ENCODE measurements around the gene ZNF200. TPM values are rescaled to one million over a fixed set of nuclear protein-coding genes. Genes with fewer than 3 reads are reported as not detected.

The ZNF200 gene
- total RNA-seq, 2 experiments from 2014 or later = 16.5 to 19.5 TPM

- Mint-ChIP-seq H3K27me3 (peaks cover 3% of the 10 kb centered on the region), H3K4me3 (no peak overlapping the region), H3K4me1 (peaks cover 2% of the 10 kb centered on the region), H3K36me3 (no peaks in the 10 kb centered on the region), H3K27ac (no peak overlapping the region), H3K9me3 (peaks cover under 1% of the 10 kb centered on the region)
- no peak for ATAC-seq (ENCODE audit: low read depth)
- no peak for DNase-seq
- POLR2A ChIA-PET = no interaction called here
These were observed 11.0 kb upstream of the ZNF200 start for GRCh38 chr16:3246002-3246401.

GRCh38 chr16:3243882-3244281 lies 8.9 kb upstream of the ZNF200 start:
- DNase-seq = no peak
- H3K9me3 Mint-ChIP-seq = no peaks in the 10 kb centered on the region
- no peaks in the 10 kb centered on the region for H3K36me3 Mint-ChIP-seq
- H3K27ac Mint-ChIP-seq = no peak overlapping the region
- ATAC-seq (ENCODE audit: low read depth) = no peak
- no peak overlapping the region for H3K4me3 Mint-ChIP-seq
- POLR2A ChIA-PET = no interaction called here
- peaks cover 3% of the 10 kb centered on the region for H3K27me3 Mint-ChIP-seq
- H3K4me1 Mint-ChIP-seq = peaks cover 2% of the 10 kb centered on the region

DNA sequence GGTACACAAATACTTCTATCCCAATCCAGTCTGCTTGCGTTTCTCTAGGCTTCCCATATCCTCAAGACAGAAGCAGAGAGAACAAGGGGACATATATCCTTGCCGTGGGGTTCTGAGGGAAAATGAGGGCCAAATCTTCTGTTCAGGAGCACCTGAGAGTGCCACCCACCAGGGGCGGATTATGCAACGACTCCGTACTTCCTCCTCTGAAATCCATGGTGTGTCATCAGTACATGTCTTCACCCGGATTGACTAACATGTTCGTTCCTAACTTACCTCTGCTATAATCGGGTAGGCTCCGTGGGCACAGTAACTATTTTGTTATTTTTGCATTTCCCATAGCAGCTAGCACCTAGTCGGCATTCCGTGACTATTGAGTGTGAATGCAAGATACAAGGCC lies 7.8 kb upstream of the ZNF200 start:
- POLR2A ChIA-PET = no interaction called here
- no peak for ATAC-seq (ENCODE audit: low read depth)
- H3K4me3 Mint-ChIP-seq = no peak overlapping the region
- H3K4me1 Mint-ChIP-seq = peaks cover 2% of the 10 kb centered on the region
- H3K9me3 Mint-ChIP-seq = no peaks in the 10 kb centered on the region
- H3K27ac Mint-ChIP-seq = no peak overlapping the region
- H3K36me3 Mint-ChIP-seq = no peaks in the 10 kb centered on the region
- H3K27me3 Mint-ChIP-seq = peaks cover 4% of the 10 kb centered on the region
- DNase-seq = no peak

DNA sequence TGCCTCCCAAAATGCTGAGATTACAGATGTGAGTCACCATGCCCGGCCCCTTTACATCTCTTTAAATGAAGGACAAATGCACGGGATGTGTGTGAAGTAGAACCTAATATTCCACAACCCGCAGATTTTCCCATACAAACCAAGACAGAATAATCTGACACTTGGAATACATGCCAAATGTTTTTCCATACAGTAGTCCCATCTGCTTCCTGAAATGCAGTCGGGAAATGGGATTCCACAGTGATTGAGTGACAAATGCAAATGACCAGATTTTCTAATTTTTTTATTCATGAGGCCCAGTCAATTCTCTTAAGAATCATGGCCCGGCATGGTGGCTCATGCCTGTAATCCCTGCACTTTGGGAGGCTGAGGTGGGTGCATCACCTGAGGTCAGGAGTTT lies 6.8 kb upstream of the ZNF200 start:
- DNase-seq = no peak
- no peak for ATAC-seq (ENCODE audit: low read depth)
- Mint-ChIP-seq H3K27ac (no peak overlapping the region), H3K4me3 (no peak overlapping the region), H3K9me3 (peaks cover 2% of the 10 kb centered on the region), H3K27me3 (peaks cover 10% of the 10 kb centered on the region), H3K4me1 (no peaks in the 10 kb centered on the region), H3K36me3 (no peaks in the 10 kb centered on the region)
- POLR2A ChIA-PET = no interaction called here

DNA sequence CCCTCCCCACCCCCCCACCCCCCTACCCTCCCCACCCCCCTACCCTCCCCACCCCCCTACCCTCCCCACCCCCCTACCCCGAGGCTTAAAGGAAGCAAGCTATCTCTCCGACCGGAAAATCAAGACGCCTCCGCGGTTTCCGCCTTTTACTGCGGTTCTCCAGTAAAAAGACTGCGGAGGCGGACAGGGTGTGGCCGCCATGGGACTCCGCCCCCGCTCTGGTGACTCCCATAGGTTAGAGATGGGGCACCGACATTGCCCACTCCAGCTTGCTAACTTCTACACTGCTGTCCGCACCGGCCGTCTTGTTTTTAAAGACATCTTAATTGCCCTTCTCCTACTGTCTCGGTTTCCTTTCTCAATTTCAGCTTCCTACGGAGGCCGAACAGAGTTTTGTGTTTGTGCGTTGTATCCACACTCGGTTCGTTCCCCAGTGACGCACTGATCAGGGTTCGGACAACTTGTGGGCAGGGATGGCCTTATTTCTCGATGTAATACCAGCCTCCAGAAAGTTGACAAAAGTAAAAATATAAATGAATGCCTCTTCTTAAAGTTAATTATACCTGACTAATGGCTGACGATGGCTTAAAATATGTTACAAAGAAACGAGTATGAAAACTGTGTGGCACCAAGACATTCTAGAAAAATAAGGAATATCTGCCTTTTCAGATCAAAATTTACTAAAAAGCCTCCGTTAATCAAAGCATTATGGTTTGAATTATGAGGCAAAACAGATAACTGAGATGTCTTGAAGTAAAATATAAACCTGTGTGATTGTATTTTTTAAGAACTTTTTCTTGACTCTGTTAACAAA lies 1.1 kb upstream of the ZNF200 start:
- peak overlapping the region; percentile 81 for H3K27ac Mint-ChIP-seq
- no peak for DNase-seq

GRCh38 chr16:3234543-3234856 lies 458 bp downstream of the ZNF200 start:
- Mint-ChIP-seq H3K4me3 (peak overlapping the region; percentile 94), H3K27me3 (peaks cover 9% of the 10 kb centered on the region), H3K27ac (peak overlapping the region; percentile 98), H3K4me1 (peaks cover 18% of the 10 kb centered on the region), H3K36me3 (peaks cover 42% of the 10 kb centered on the region), H3K9me3 (peaks cover 16% of the 10 kb centered on the region)
- POLR2A ChIA-PET = interaction anchor here (0.7 to 3.2 kb wide), 13 partner anchors 12 to 300 kb away, joined by 3 to 17 read pairs (median 3); partner anchors contain the start of genes NAA60, ZNF174 and ZSCAN32
- no peak for DNase-seq
- ATAC-seq (ENCODE audit: low read depth) = no peak

More for the DNA sequence above, 1.1 kb upstream of the ZNF200 start:
- Mint-ChIP-seq H3K27me3 (peaks cover 9% of the 10 kb centered on the region), H3K4me1 (peaks cover 18% of the 10 kb centered on the region), H3K4me3 (peak overlapping the region; percentile 70), H3K36me3 (peaks cover 28% of the 10 kb centered on the region), H3K9me3 (peaks cover 6% of the 10 kb centered on the region)
- POLR2A ChIA-PET = interaction anchor here (1.0 to 2.3 kb wide), 4 partner anchors 17 to 77 kb away, joined by 3 to 13 read pairs (median 5); no protein-coding TSS in a partner anchor
- ATAC-seq (ENCODE audit: low read depth) = no peak

- POLR2A ChIA-PET = no interaction called here
These were observed 10.9 kb downstream of the ZNF200 start for GRCh38 chr16:3223913-3224515.

DNA sequence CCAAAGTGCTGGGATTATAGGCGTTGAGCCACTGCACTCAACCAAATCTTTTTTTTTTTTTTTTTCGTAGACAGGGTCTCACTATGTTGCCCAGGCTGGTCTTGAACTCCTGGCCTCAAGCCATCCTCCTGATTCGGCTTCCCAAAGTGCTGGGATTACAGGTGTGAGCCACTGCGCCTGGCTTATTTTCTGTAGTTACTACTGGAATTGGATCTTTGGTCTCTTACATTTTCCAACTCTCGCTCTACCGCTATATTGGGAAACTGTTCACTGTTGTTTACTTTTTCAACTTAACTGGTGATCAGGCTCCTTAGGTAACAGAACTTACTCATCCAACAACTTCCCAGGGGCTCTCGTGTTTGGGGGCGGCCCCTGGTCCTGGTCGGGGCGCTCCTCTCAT lies 14.1 kb downstream of the ZNF200 start:
- POLR2A ChIA-PET = no interaction called here
- H3K36me3 Mint-ChIP-seq = peaks cover 63% of the 10 kb centered on the region

More at GRCh38 chr16:3223913-3224515, 10.9 kb downstream of the ZNF200 start:
- Mint-ChIP-seq H3K4me1 (no peaks in the 10 kb centered on the region), H3K9me3 (peaks cover 40% of the 10 kb centered on the region), H3K27me3 (no peaks in the 10 kb centered on the region), H3K27ac (no peak overlapping the region), H3K36me3 (peaks cover 76% of the 10 kb centered on the region), H3K4me3 (no peak overlapping the region)
- no peak for ATAC-seq (ENCODE audit: low read depth)
- no peak for DNase-seq

GRCh38 chr16:3216263-3216640 lies 18.7 kb downstream of the ZNF200 start:
- Mint-ChIP-seq H3K9me3 (peaks cover 24% of the 10 kb centered on the region), H3K27ac (peak overlapping the region; percentile 97), H3K36me3 (peaks cover 41% of the 10 kb centered on the region), H3K27me3 (no peaks in the 10 kb centered on the region), H3K4me3 (peak overlapping the region; percentile 67), H3K4me1 (peaks cover 28% of the 10 kb centered on the region)
- ATAC-seq (ENCODE audit: low read depth) = no peak
- no peak for DNase-seq
- POLR2A ChIA-PET = interaction anchor here (0.5 to 2.4 kb wide), 6 partner anchors 9 to 241 kb away, joined by 3 to 13 read pairs (median 4); partner anchors contain the start of genes ZNF200 and ZNF263

More for the DNA sequence above, 14.1 kb downstream of the ZNF200 start:
- no peak overlapping the region for H3K4me3 Mint-ChIP-seq
- ATAC-seq (ENCODE audit: low read depth) (no peak), DNase-seq (no peak)
- H3K27me3 Mint-ChIP-seq = no peaks in the 10 kb centered on the region
- peaks cover 37% of the 10 kb centered on the region for H3K9me3 Mint-ChIP-seq
- peaks cover 10% of the 10 kb centered on the region for H3K4me1 Mint-ChIP-seq
- no peak overlapping the region for H3K27ac Mint-ChIP-seq

GRCh38 chr16:3215601-3216262 lies 19.2 kb downstream of the ZNF200 start:
- peak; percentile 10 for ATAC-seq (ENCODE audit: low read depth)
- Mint-ChIP-seq H3K27me3 (no peaks in the 10 kb centered on the region), H3K27ac (peak overlapping the region; percentile 97), H3K36me3 (peaks cover 36% of the 10 kb centered on the region), H3K4me3 (peak overlapping the region; percentile 67), H3K4me1 (peaks cover 28% of the 10 kb centered on the region), H3K9me3 (peaks cover 22% of the 10 kb centered on the region)
- POLR2A ChIA-PET = interaction anchor here (0.5 to 2.4 kb wide), 6 partner anchors 10 to 241 kb away, joined by 3 to 13 read pairs (median 4); partner anchors contain the start of genes ZNF200 and ZNF263
- peak; percentile 52 for DNase-seq

- Mint-ChIP-seq H3K4me3 (peak overlapping the region; percentile 67), H3K4me1 (peaks cover 28% of the 10 kb centered on the region), H3K9me3 (peaks cover 22% of the 10 kb centered on the region), H3K27me3 (no peaks in the 10 kb centered on the region), H3K36me3 (peaks cover 36% of the 10 kb centered on the region), H3K27ac (peak overlapping the region; percentile 97)
- DNase-seq (no peak), ATAC-seq (ENCODE audit: low read depth) (peak; percentile 89)
- POLR2A ChIA-PET = interaction anchor here (1.5 to 2.4 kb wide), 4 partner anchors 11 to 242 kb away, joined by 3 to 13 read pairs (median 8); partner anchors contain the start of genes ZNF200 and ZNF263
These were observed 19.9 kb downstream of the ZNF200 start for GRCh38 chr16:3214904-3215600.

GRCh38 chr16:3212567-3212966 lies 22.4 kb downstream of the ZNF200 start:
- H3K27ac Mint-ChIP-seq = no peak overlapping the region
- peaks cover 28% of the 10 kb centered on the region for H3K4me1 Mint-ChIP-seq
- H3K4me3 Mint-ChIP-seq = no peak overlapping the region
- no peaks in the 10 kb centered on the region for H3K27me3 Mint-ChIP-seq
- peaks cover 21% of the 10 kb centered on the region for H3K9me3 Mint-ChIP-seq
- ATAC-seq (ENCODE audit: low read depth) = no peak
- H3K36me3 Mint-ChIP-seq = peaks cover 31% of the 10 kb centered on the region
- POLR2A ChIA-PET = interaction anchor here (0.7 kb wide), 1 partner anchor 14 kb away, joined by 3 read pairs; no protein-coding TSS in a partner anchor
- DNase-seq = no peak

GRCh38 chr16:3212006-3212405 lies 23.0 kb downstream of the ZNF200 start:
- H3K9me3 Mint-ChIP-seq = peaks cover 26% of the 10 kb centered on the region
- POLR2A ChIA-PET = no interaction called here

More at GRCh38 chr16:3212006-3212405, 23.0 kb downstream of the ZNF200 start:
- Mint-ChIP-seq H3K4me1 (peaks cover 26% of the 10 kb centered on the region), H3K4me3 (no peak overlapping the region), H3K27ac (no peak overlapping the region), H3K27me3 (no peaks in the 10 kb centered on the region), H3K36me3 (peaks cover 28% of the 10 kb centered on the region)
- ATAC-seq (ENCODE audit: low read depth) = no peak
- DNase-seq = no peak
